Osteocyte (in vitro differentiated cells): Measurements from ENCODE around the gene CD22. TPM values are rescaled to one million over a fixed set of nuclear protein-coding genes. Genes with fewer than 3 reads are reported as not detected.
"Not testable (repeated sequence)": the region's sequence is repeated elsewhere in the genome, so short reads cannot be mapped to it uniquely, and the experiment has no call there.

ENCODE experiments used
- DNase-seq: peaks from one replicate; pipeline ENCODE4 v3.0.0; 2021; ENCODE audit warnings: mixed read lengths; ENCODE audit not compliant: unreplicated experiment; ENCODE audit errors: extremely low spot score
- H3K27ac Mint-ChIP-seq: one replicate; pipeline ENCODE4 v1.8.0; 2021; ENCODE audit warnings: mild to moderate bottlenecking, mixed read lengths; ENCODE audit not compliant: unreplicated experiment
- H3K27me3 Mint-ChIP-seq: one replicate; pipeline ENCODE4 v1.8.0; 2021; ENCODE audit warnings: mixed read lengths; ENCODE audit not compliant: unreplicated experiment
- H3K36me3 Mint-ChIP-seq: one replicate; pipeline ENCODE4 v1.8.0; 2021; ENCODE audit warnings: mixed read lengths; ENCODE audit not compliant: unreplicated experiment
- H3K4me1 Mint-ChIP-seq: one replicate; pipeline ENCODE4 v1.8.0; 2021; ENCODE audit warnings: mixed read lengths; ENCODE audit not compliant: unreplicated experiment
- H3K4me3 Mint-ChIP-seq: one replicate; pipeline ENCODE4 v1.8.0; 2021; ENCODE audit warnings: mild to moderate bottlenecking, moderate library complexity, mixed read lengths; ENCODE audit not compliant: unreplicated experiment
- H3K9me3 Mint-ChIP-seq: one replicate; pipeline ENCODE4 v1.8.0; 2021; ENCODE audit warnings: mixed read lengths; ENCODE audit not compliant: unreplicated experiment
- CTCF ChIP-seq: fragments of 200-600 bp; sonication (generic); IDR thresholded peaks from 2 replicates; pipeline ENCODE4 v1.5.0; 2021; ENCODE audit warnings: antibody characterized with exemption, mild to moderate bottlenecking, moderate library complexity
- total RNA-seq: library from RNA; stranded (reverse); gene quantifications from 2 replicates; pipeline ENCODE4 v1.2.1, GENCODE V29; 2021

Gene CD22
- total RNA-seq, 1 donor from 2014 or later: not detected

GRCh38 chr19:35284153-35285094, 44.6 kb upstream of the CD22 start:
- Mint-ChIP-seq H3K27ac (no peak overlapping the region), H3K36me3 (peaks cover 2% of the 10 kb centered on the region), H3K9me3 (no peaks in the 10 kb centered on the region), H3K4me1 (no peaks in the 10 kb centered on the region), H3K27me3 (peaks cover 14% of the 10 kb centered on the region), H3K4me3 (no peak overlapping the region)
- DNase-seq: no peak
- TF ChIP-seq CTCF: no peak

DNA sequence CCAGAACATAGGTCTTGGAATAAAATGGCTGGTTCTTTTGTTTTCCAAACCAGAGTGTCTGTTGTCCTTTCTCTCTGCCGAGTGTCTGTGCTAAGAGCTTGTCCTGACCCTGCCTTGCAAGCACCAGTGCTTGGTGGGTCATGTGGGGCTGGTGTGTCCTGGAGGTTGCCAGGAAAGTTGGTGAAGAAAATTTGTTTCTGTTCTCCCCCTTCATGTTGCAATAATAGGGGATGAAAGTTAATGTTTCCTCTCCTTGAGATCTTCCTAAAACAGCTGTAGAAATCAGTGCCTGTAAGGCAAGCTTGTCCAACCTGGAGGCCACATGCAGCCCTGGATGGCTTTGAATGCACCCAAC, 43.9 kb upstream of the CD22 start:
- Mint-ChIP-seq H3K4me3 (no peak overlapping the region), H3K27ac (no peak overlapping the region), H3K4me1 (no peaks in the 10 kb centered on the region), H3K36me3 (no peaks in the 10 kb centered on the region), H3K27me3 (peaks cover 14% of the 10 kb centered on the region), H3K9me3 (no peaks in the 10 kb centered on the region)
- TF ChIP-seq CTCF: no peak
- DNase-seq: no peak

DNA sequence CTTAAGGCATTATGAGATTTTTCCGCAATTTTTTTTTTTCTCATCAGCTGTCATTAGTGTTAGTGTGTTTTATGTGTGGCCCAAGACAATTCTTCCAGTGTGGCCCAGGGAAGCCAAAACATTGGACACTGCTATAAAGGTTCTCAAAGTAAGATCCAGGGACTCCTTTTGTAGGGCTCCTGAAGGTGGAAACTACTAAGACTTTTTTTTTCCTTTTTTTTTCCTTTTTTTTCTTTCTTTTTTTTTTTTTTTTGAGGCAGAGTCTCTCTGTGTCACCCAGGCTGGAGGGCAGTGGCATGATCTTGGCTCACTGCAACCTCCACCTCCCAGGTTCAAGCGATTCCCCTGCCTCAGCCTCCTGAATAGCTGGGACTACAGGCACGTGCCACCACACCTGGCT, 43.5 kb upstream of the CD22 start:
- not testable (repeated sequence) for H3K4me1 Mint-ChIP-seq, H3K4me3 Mint-ChIP-seq, DNase-seq, H3K27ac Mint-ChIP-seq, H3K36me3 Mint-ChIP-seq, H3K9me3 Mint-ChIP-seq
- H3K27me3 Mint-ChIP-seq: peaks cover 14% of the 10 kb centered on the region

DNA sequence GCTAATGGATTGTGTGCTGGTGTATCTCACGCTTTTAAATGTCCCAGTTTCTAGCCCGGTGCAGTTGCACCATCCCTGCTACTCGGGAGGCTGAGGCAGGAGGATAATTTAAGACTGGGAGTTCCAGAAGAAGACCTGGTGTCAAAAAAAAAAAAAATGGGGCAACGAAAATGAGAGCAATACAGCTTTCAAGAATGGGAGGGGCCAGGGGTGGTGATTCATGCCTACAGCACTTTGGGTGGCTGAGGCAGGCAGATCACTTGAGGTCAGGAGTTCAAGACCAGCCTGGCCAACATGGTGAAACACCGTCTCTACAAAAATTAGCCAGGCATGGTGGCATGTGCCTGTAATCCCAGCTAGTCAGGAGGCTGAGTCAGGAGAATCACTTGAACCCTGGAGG, 42.9 kb upstream of the CD22 start:
- H3K27ac Mint-ChIP-seq, H3K4me3 Mint-ChIP-seq, H3K36me3 Mint-ChIP-seq, DNase-seq, H3K4me1 Mint-ChIP-seq, H3K9me3 Mint-ChIP-seq: not testable (repeated sequence)
- peaks cover 16% of the 10 kb centered on the region for H3K27me3 Mint-ChIP-seq

DNA sequence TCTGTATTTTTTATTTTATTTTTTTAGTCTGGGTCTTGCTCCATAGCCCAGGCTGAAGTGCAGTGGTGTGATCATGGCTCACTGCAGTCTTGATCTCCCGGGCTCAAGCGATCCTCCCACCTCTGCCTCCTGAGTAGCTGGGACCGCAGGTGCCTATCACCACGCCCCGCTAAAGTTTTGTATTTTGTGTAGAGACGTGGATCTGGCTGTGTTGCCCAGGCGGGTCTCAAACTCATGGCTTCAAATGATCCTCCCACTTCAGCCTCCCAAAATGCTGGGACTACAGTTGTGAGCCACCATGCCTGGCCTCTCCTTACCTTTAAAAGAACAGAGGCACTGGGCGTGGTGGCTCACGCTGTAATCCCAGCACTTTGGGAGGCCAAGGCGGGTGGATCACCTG, 41.3 kb upstream of the CD22 start:
- H3K4me1 Mint-ChIP-seq: no peaks in the 10 kb centered on the region
- H3K4me3 Mint-ChIP-seq: no peak overlapping the region
- no peaks in the 10 kb centered on the region for H3K36me3 Mint-ChIP-seq
- no peak for TF ChIP-seq CTCF
- DNase-seq: no peak
- no peak overlapping the region for H3K27ac Mint-ChIP-seq
- no peaks in the 10 kb centered on the region for H3K9me3 Mint-ChIP-seq
- H3K27me3 Mint-ChIP-seq: peaks cover 20% of the 10 kb centered on the region

- TF ChIP-seq CTCF: no peak
- Mint-ChIP-seq H3K4me3 (no peak overlapping the region), H3K27ac (no peak overlapping the region), H3K36me3 (no peaks in the 10 kb centered on the region), H3K4me1 (no peaks in the 10 kb centered on the region), H3K9me3 (no peaks in the 10 kb centered on the region), H3K27me3 (peaks cover 18% of the 10 kb centered on the region)
- no peak for DNase-seq
These were observed 40.7 kb upstream of the CD22 start for GRCh38 chr19:35288331-35288730.
